MM.1S (cell line): ENCODE data around the gene AKAP9.

Source experiments
- DNase-seq: peaks from one replicate; pipeline ENCODE4 v3.0.0-alpha.2; 2015
- H2AFZ ChIP-seq: fragments of 300-600 bp; sonication (generic); 2 replicates; pipeline ENCODE4 v1.6.0; 2016; ENCODE audit warnings: antibody characterized with exemption, low read length
- H3F3A ChIP-seq: fragments of 300-600 bp; sonication (generic); 2 replicates; pipeline ENCODE4 v1.6.1; 2016; ENCODE audit warnings: mild to moderate bottlenecking, antibody characterized with exemption, low read length, moderate library complexity, mixed read lengths; ENCODE audit not compliant: insufficient read depth
- H3K27ac ChIP-seq: fragments of 300-600 bp; sonication (generic); 2 replicates; pipeline ENCODE4 v1.5.1; 2016; ENCODE audit warnings: mild to moderate bottlenecking, low read length
- H3K27me3 ChIP-seq: fragments of 300-600 bp; sonication (generic); replicated peaks from 2 replicates; pipeline ENCODE4 v1.6.0; 2016; ENCODE audit warnings: low read length; ENCODE audit not compliant: insufficient read depth
- H3K36me3 ChIP-seq: fragments of 300-600 bp; sonication (generic); replicated peaks from 2 replicates; pipeline ENCODE4 v1.6.1; 2016; ENCODE audit warnings: mild to moderate bottlenecking, low read length, mixed read lengths; ENCODE audit not compliant: insufficient read depth
- H3K4me1 ChIP-seq: fragments of 300-600 bp; sonication (generic); 2 replicates; pipeline ENCODE4 v1.6.1; 2016; ENCODE audit warnings: low read length, mixed read lengths
- H3K4me2 ChIP-seq: fragments of 300-600 bp; sonication (generic); 2 replicates; pipeline ENCODE4 v1.6.0; 2016; ENCODE audit warnings: low read depth, low read length
- H3K4me3 ChIP-seq: fragments of 300-600 bp; sonication (generic); 2 replicates; pipeline ENCODE4 v1.5.1; 2016; ENCODE audit warnings: low read length, mixed read lengths
- H3K79me2 ChIP-seq: fragments of 300-600 bp; sonication (generic); 2 replicates; pipeline ENCODE4 v1.6.1; 2016; ENCODE audit warnings: mixed run types, low read length, mixed read lengths
- H3K9ac ChIP-seq: fragments of 300-600 bp; sonication (generic); 2 replicates; pipeline ENCODE4 v1.6.1; 2016; ENCODE audit warnings: low read length, mixed read lengths
- H3K9me2 ChIP-seq: fragments of 300-600 bp; sonication (generic); replicated peaks from 2 replicates; pipeline ENCODE4 v1.6.1; 2016; ENCODE audit warnings: mild to moderate bottlenecking, low read length, mixed read lengths; ENCODE audit not compliant: insufficient read depth
- H3K9me3 ChIP-seq: fragments of 300-600 bp; sonication (generic); replicated peaks from 2 replicates; pipeline ENCODE4 v1.6.1; 2016; ENCODE audit warnings: mild to moderate bottlenecking, low read length, mixed read lengths; ENCODE audit not compliant: insufficient read depth
- H4K20me1 ChIP-seq: fragments of 300-600 bp; sonication (generic); 2 replicates; pipeline ENCODE4 v1.6.1; 2016; ENCODE audit warnings: mild to moderate bottlenecking, low read length, moderate library complexity, mixed read lengths; ENCODE audit not compliant: insufficient read depth
- CTCF ChIP-seq: fragments of 300-600 bp; sonication (generic); IDR thresholded peaks from 2 replicates; pipeline ENCODE4 v1.5.1; 2016; ENCODE audit warnings: antibody characterized with exemption, low read length, mixed read lengths
- EZH2 ChIP-seq: fragments of 300-600 bp; sonication (generic); optimal IDR thresholded peaks from 2 replicates; pipeline ENCODE3; 2017; ENCODE audit warnings: low read depth, mild to moderate bottlenecking, antibody characterized with exemption, low read length, mixed read lengths
- EZH2phosphoT487 ChIP-seq: fragments of 300-600 bp; sonication (generic); IDR thresholded peaks from 2 replicates; pipeline ENCODE4 v1.6.1; 2018; ENCODE audit warnings: antibody characterized with exemption, low read length

Gene AKAP9

DNA sequence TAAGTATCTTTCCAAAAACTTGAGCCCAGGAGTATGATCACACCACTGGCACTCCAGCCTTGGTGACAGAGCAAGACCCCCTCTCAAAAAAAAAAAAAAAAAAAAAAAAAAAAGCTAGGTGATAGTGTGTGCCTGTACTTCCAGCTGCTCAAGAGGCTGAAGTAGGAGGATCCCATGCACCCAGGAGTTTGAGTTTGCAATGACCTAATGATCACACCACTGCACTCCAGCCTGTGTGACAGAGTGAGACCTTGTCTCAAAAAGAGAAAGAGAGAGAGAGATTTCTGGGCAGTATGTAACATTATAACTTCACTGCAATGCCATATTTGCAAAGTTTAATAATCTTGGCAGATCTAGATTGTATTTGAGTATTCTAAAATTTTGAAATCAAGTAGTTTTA, 47.6 kb downstream of the AKAP9 start:
- Histone ChIP-seq H3K4me2 (no peak overlapping the region), H3K27ac (no peak overlapping the region)

DNA sequence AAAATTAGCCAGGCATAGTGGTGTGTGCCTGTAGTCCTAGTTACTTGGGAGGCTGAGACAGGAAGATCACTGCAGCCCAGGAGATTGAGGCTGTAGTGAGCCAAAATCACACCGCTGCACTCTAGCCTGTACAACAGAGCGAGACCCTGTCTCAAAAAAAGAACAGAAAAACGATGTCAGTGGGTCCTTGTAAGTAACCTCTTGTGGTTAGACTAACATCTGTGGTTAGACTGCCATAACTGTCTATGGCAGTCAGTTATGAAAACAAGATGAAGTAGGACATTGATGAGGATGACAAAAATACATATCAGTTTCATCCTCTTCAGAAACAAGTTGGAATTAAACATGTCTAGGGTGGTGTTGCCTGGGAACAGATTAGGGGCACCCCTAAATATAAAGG, 53.3 kb downstream of the AKAP9 start:
- DNase-seq: peak; percentile 54
- Histone ChIP-seq H3K27ac (no peak overlapping the region), H3K4me1 (peaks cover 27% of the 10 kb centered on the region), H3K4me3 (no peak overlapping the region), H3F3A (peaks cover 9% of the 10 kb centered on the region), H4K20me1 (no peaks in the 10 kb centered on the region), H3K36me3 (no peaks in the 10 kb centered on the region), H3K9me2 (no peaks in the 10 kb centered on the region), H3K4me2 (no peak overlapping the region), H3K27me3 (no peaks in the 10 kb centered on the region), H3K9ac (no peak overlapping the region), H3K9me3 (no peaks in the 10 kb centered on the region; the same call in 1 of the 2 replicates), H2AFZ (no peak overlapping the region), H3K79me2 (no peaks in the 10 kb centered on the region)
- TF ChIP-seq EZH2 (no peak), CTCF (no peak), EZH2phosphoT487 (no peak)

More for the DNA sequence above, 47.6 kb downstream of the AKAP9 start:
- Histone ChIP-seq H3F3A (no peaks in the 10 kb centered on the region), H3K27me3 (no peaks in the 10 kb centered on the region), H3K9ac (no peak overlapping the region), H3K9me3 (no peaks in the 10 kb centered on the region), H3K36me3 (no peaks in the 10 kb centered on the region), H4K20me1 (no peaks in the 10 kb centered on the region), H3K4me1 (no peaks in the 10 kb centered on the region), H2AFZ (no peak overlapping the region), H3K4me3 (no peak overlapping the region), H3K79me2 (peaks cover 3% of the 10 kb centered on the region; the same call in 1 of the 2 replicates), H3K9me2 (no peaks in the 10 kb centered on the region)
- no peak for TF ChIP-seq EZH2phosphoT487
- no peak for TF ChIP-seq EZH2
- no peak for TF ChIP-seq CTCF
- DNase-seq: no peak

DNA sequence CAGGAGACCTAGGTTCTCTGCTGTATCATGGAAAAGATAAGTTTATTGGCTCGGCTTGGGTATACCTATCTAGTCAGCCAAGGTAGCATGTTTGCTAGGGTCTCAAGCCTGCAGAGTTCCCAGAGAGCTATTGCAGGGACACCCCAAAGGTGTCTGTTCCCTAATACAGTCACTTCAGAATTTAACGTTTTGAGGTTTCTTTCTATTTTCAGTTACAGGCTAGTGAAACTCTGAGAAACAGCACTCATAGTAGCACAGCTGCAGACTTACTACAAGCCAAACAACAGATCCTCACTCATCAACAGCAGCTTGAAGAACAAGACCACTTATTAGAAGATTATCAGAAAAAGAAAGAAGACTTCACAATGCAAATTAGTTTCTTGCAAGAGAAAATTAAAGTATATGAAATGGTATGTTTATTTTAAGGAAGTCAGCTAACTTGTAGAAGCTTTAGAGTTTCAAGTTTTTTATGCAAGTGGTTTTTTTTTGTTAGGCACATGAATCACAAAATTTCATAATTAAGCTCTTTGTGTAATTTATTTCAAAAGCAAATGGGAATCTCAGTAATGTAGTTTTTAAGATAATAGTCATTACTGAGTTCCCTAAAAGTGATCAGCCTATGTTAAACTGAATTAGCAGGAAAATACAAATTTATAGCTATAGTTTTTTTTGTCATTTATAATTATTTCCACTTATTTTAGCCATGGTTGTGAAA, 54.9 kb downstream of the AKAP9 start:
- DNase-seq: peak; percentile 72
- Histone ChIP-seq H3F3A (peaks cover 9% of the 10 kb centered on the region), H3K9ac (no peak overlapping the region), H3K4me3 (no peak overlapping the region), H3K27ac (peak overlapping the region; percentile 7; the same call in 1 of the 2 replicates), H3K4me1 (peaks cover 27% of the 10 kb centered on the region), H3K27me3 (no peaks in the 10 kb centered on the region), H3K4me2 (peak overlapping the region; percentile 37; the same call in 1 of the 2 replicates), H3K9me3 (no peaks in the 10 kb centered on the region; the same call in 1 of the 2 replicates), H2AFZ (no peak overlapping the region), H4K20me1 (no peaks in the 10 kb centered on the region), H3K36me3 (no peaks in the 10 kb centered on the region; the same call in 1 of the 2 replicates), H3K9me2 (no peaks in the 10 kb centered on the region), H3K79me2 (no peaks in the 10 kb centered on the region)
- no peak for TF ChIP-seq CTCF
- no peak for TF ChIP-seq EZH2phosphoT487
- no peak for TF ChIP-seq EZH2
